GM12872 (cell line): ENCODE results near the gene TMPRSS6.

Experiments used
- CTCF ChIP-seq: IDR thresholded peaks from 3 replicates; pipeline ENCODE4 v1.5.1; 2011; ENCODE audit warnings: low read depth, mild to moderate bottlenecking, low read length, moderate library complexity; ENCODE audit not compliant: insufficient read depth

Gene TMPRSS6

GRCh38 chr22:37061611-37062375 is 47.7 kb downstream of the TMPRSS6 start:
- TF ChIP-seq CTCF: no peak

- no peak for TF ChIP-seq CTCF
Observed at GRCh38 chr22:37060801-37061610, 48.5 kb downstream of the TMPRSS6 start.

- TF ChIP-seq CTCF: no peak
Observed at GRCh38 chr22:37059876-37060449, 49.5 kb downstream of the TMPRSS6 start.

GRCh38 chr22:37058917-37059701 is 50.4 kb downstream of the TMPRSS6 start:
- TF ChIP-seq CTCF: no peak

- TF ChIP-seq CTCF: no peak
Observed at GRCh38 chr22:37057796-37058510, 51.6 kb downstream of the TMPRSS6 start.

- TF ChIP-seq CTCF: no peak
Observed at GRCh38 chr22:37057226-37057625, 52.3 kb downstream of the TMPRSS6 start.

- no peak for TF ChIP-seq CTCF
Observed at GRCh38 chr22:37056246-37056645, 53.3 kb downstream of the TMPRSS6 start.
